Thoracic aorta (tissue), 2 donors: ENCODE data around the gene APOE. TPM values are rescaled to one million over a fixed set of nuclear protein-coding genes. Genes with fewer than 3 reads are reported as not detected.
A peak's percentile ranks its signal among the peaks of the same experiment; 100 is the strongest.
"Not testable (repeated sequence)": the region's sequence is repeated elsewhere in the genome, so short reads cannot be mapped to it uniquely, and the experiment has no call there.

ENCODE experiments used
- ATAC-seq: fragments of 150-250 bp; one replicate; pipeline ENCODE4 v1.8.0; 2017; ENCODE audit warnings: low read depth; ENCODE audit not compliant: insufficient number of reproducible peaks, low FRiP score
- DNase-seq: peaks from one replicate; pipeline ENCODE4 v3.0.0-alpha.2; 2020; ENCODE audit warnings: low spot score
- H3K27ac ChIP-seq, 2 donors: fragments of 200-600 bp; sonication (generic); 1 replicate in 1 of 2; 2 replicates in 1 of 2; pipeline ENCODE4 v1.5.1; 2016; ENCODE audit warnings: mild to moderate bottlenecking in 2 of 2, moderate library complexity in 2 of 2
- H3K27me3 ChIP-seq: fragments of 200-600 bp; sonication (generic); replicated peaks from 2 replicates; pipeline ENCODE4 v1.6.0; 2016; ENCODE audit warnings: mild to moderate bottlenecking; ENCODE audit not compliant: insufficient read depth
- H3K36me3 ChIP-seq: fragments of 200-600 bp; sonication (generic); one replicate; pipeline ENCODE4 v1.5.1; 2016
- H3K4me1 ChIP-seq, 2 donors: fragments of 200-600 bp; sonication (generic); 1 replicate in 1 of 2; 2 replicates in 1 of 2; pipeline versions ENCODE4 v1.5.1 to v1.6.0; 2016; ENCODE audit warnings: low read depth in 2 of 2, mild to moderate bottlenecking in 1 of 2; ENCODE audit not compliant: control insufficient read depth in 1 of 2
- H3K4me3 ChIP-seq: fragments of 200-600 bp; sonication (generic); 2 replicates; pipeline ENCODE4 v1.5.1; 2016; ENCODE audit warnings: mild to moderate bottlenecking
- H3K9me3 ChIP-seq: fragments of 200-600 bp; sonication (generic); 2 replicates; pipeline ENCODE4 v1.5.1; 2016
- CTCF ChIP-seq: fragments of 200-600 bp; sonication (generic); IDR thresholded peaks from one replicate; pipeline ENCODE4 v1.5.1; 2019; ENCODE audit warnings: antibody characterized with exemption
- total RNA-seq, 2 donors: library from RNA; depleted of rRNA; stranded (reverse); fragments of >200 nt; gene quantifications; one replicate each; pipeline versions ENCODE4 v1.1.0 to v1.2.3, GENCODE V29; 2016

APOE gene
- total RNA-seq, 2 donors from 2014 or later: 111 to 333 TPM

GRCh38 chr19:44912854-44913253, 7.3 kb downstream of the APOE start:
- Histone ChIP-seq H3K27ac (no peak overlapping the region), H3K4me1 (peaks cover 0 to 15% of the 10 kb centered on the region in 2 donors), H3K27me3 (no peaks in the 10 kb centered on the region), H3K36me3 (no peaks in the 10 kb centered on the region), H3K9me3 (no peaks in the 10 kb centered on the region), H3K4me3 (no peak overlapping the region)
- DNase-seq (no peak), ATAC-seq (no peak)
- no peak for TF ChIP-seq CTCF

- not testable (repeated sequence) for H3K36me3 ChIP-seq, H3K9me3 ChIP-seq, DNase-seq, ATAC-seq, H3K27ac ChIP-seq, H3K27me3 ChIP-seq
- Histone ChIP-seq H3K4me3 (peak overlapping the region; percentile 72), H3K4me1 (peaks cover 0 to 15% of the 10 kb centered on the region in 2 donors)
Measured at GRCh38 chr19:44913512-44914432, 8.2 kb downstream of the APOE start.

- H3K9me3 ChIP-seq, H3K36me3 ChIP-seq, H3K27ac ChIP-seq, H3K27me3 ChIP-seq: not testable (repeated sequence)
- Histone ChIP-seq H3K4me1 (peaks cover 0 to 15% of the 10 kb centered on the region in 2 donors), H3K4me3 (peak within 1 kb of the TSS; percentile 72)
- peak; percentile 89 for ATAC-seq
- peak; percentile 58 for DNase-seq
Measured at GRCh38 chr19:44914433-44915206, 9.0 kb downstream of the APOE start, which contains the start of gene APOC1. Gene APOC1 (plus strand): TSS chr19:44914608. CDS start chr19:44914892, 284 bp downstream.

GRCh38 chr19:44924243-44924725, 18.7 kb downstream of the APOE start:
- no peak for TF ChIP-seq CTCF
- H3K36me3 ChIP-seq: no peaks in the 10 kb centered on the region
- no peaks in the 10 kb centered on the region for H3K27me3 ChIP-seq
- H3K4me3 ChIP-seq: no peak overlapping the region
- ATAC-seq: no peak
- DNase-seq: no peak
- H3K4me1 ChIP-seq: peaks cover 0 to 6% of the 10 kb centered on the region in 2 donors
- no peaks in the 10 kb centered on the region for H3K9me3 ChIP-seq
- H3K27ac ChIP-seq: no peak overlapping the region

- H3K36me3 ChIP-seq: no peaks in the 10 kb centered on the region
- DNase-seq (no peak), ATAC-seq (no peak)
- H3K27me3 ChIP-seq: no peaks in the 10 kb centered on the region
- no peak overlapping the region for H3K27ac ChIP-seq
- H3K4me1 ChIP-seq: peaks cover 0 to 6% of the 10 kb centered on the region in 2 donors
- no peaks in the 10 kb centered on the region for H3K9me3 ChIP-seq
- H3K4me3 ChIP-seq: no peak overlapping the region
- no peak for TF ChIP-seq CTCF
Measured at GRCh38 chr19:44925114-44925891, 19.7 kb downstream of the APOE start.

GRCh38 chr19:44926245-44927077, 20.9 kb downstream of the APOE start:
- not testable (repeated sequence) for DNase-seq, H3K27me3 ChIP-seq, H3K36me3 ChIP-seq, H3K4me1 ChIP-seq, H3K9me3 ChIP-seq, H3K27ac ChIP-seq
- ATAC-seq: peak; percentile 13
- peak overlapping the region; percentile 64 for H3K4me3 ChIP-seq
